PC-3 (cell line): ENCODE data around the gene CABCOCO1. TPM values are rescaled to one million over a fixed set of nuclear protein-coding genes. Genes with fewer than 3 reads are reported as not detected.
A peak's percentile ranks its signal among the peaks of the same experiment; 100 is the strongest.

Experiments used
- ATAC-seq: fragments of 200-7000 bp; cut with Tn5 transposase; 2 replicates; pipeline ENCODE4 v1.9.1; 2020; ENCODE audit warnings: mild to moderate bottlenecking, moderate library complexity
- BruUV-seq: library from RNA; stranded (reverse); fragments of 400-500 nt; replicated peaks from 2 replicates; lab custom pipeline; 2021; lab: Mats Ljungman, UMichigan
- CTCF ChIA-PET: fragments of 300-600 bp; sonication (Branson Sonifier 250); formaldehyde crosslinking; loops from one replicate; lab custom pipeline; 2022; ENCODE audit warnings: antibody characterized with exemption; lab: Charles Lee
- POLR2A ChIA-PET: fragments of 300-600 bp; sonication (Branson Sonifier 250); formaldehyde crosslinking; loops from one replicate; lab custom pipeline; 2022; ENCODE audit warnings: antibody characterized with exemption; ENCODE audit not compliant: unreplicated experiment; lab: Charles Lee
- DNase-seq: peaks from one replicate; pipeline ENCODE4 v3.0.0-alpha.2; 2015
- H2AFZ ChIP-seq: fragments of 300-600 bp; sonication (generic); 2 replicates; pipeline ENCODE4 v1.6.0; 2016; ENCODE audit warnings: antibody characterized with exemption, low read length
- H3F3A ChIP-seq: fragments of 300-600 bp; sonication (generic); one replicate; pipeline ENCODE4 v1.6.0; 2017; ENCODE audit warnings: antibody characterized with exemption, low read length, control low read depth, mild to moderate bottlenecking; ENCODE audit not compliant: unreplicated experiment
- H3K27ac ChIP-seq: fragments of 300-600 bp; sonication (generic); 2 replicates; pipeline ENCODE4 v1.5.1; 2016; ENCODE audit warnings: mild to moderate bottlenecking, low read length
- H3K27me3 ChIP-seq: fragments of 300-600 bp; sonication (generic); 2 replicates; pipeline ENCODE4 v1.6.1; 2016; ENCODE audit warnings: low read length, mixed read lengths
- H3K36me3 ChIP-seq: fragments of 300-600 bp; sonication (generic); 2 replicates; pipeline ENCODE4 v1.6.1; 2016; ENCODE audit warnings: low read depth, mixed run types, low read length, mixed read lengths
- H3K4me1 ChIP-seq: fragments of 300-600 bp; sonication (generic); 2 replicates; pipeline ENCODE4 v1.5.1; 2016; ENCODE audit warnings: low read length; ENCODE audit not compliant: insufficient read depth
- H3K4me2 ChIP-seq: fragments of 300-600 bp; sonication (generic); 2 replicates; pipeline ENCODE4 v1.6.0; 2016; ENCODE audit warnings: low read length
- H3K4me3 ChIP-seq: fragments of 300-600 bp; sonication (generic); 2 replicates; pipeline ENCODE4 v1.5.1; 2016; ENCODE audit warnings: mild to moderate bottlenecking, low read length, mixed read lengths
- H3K79me2 ChIP-seq: fragments of 300-600 bp; sonication (generic); 2 replicates; pipeline ENCODE4 v1.6.1; 2017; ENCODE audit warnings: low read length, mixed read lengths
- H3K9ac ChIP-seq: fragments of 300-600 bp; sonication (generic); 2 replicates; pipeline ENCODE4 v1.6.0; 2016; ENCODE audit warnings: mild to moderate bottlenecking, low read length
- H3K9me2 ChIP-seq: fragments of 300-600 bp; sonication (generic); replicated peaks from 2 replicates; pipeline ENCODE4 v1.6.1; 2016; ENCODE audit warnings: mixed run types, low read length, mixed read lengths
- H3K9me3 ChIP-seq: fragments of 300-600 bp; sonication (generic); 2 replicates; pipeline ENCODE4 v1.6.1; 2016; ENCODE audit warnings: low read length, mixed read lengths
- H4K20me1 ChIP-seq: fragments of 300-600 bp; sonication (generic); 2 replicates; pipeline ENCODE4 v1.6.1; 2016; ENCODE audit warnings: low read length, mixed read lengths
- EZH2 ChIP-seq: fragments of 300-600 bp; sonication (generic); IDR thresholded peaks from one replicate; pipeline ENCODE4 v1.6.1; 2017; ENCODE audit warnings: antibody characterized with exemption, mild to moderate bottlenecking, low read length; ENCODE audit not compliant: unreplicated experiment
- EZH2phosphoT487 ChIP-seq: fragments of 300-600 bp; sonication (generic); IDR thresholded peaks from 2 replicates; pipeline ENCODE4 v1.6.1; 2018; ENCODE audit warnings: mild to moderate bottlenecking, antibody characterized with exemption, low read length, borderline replicate concordance
- intact Hi-C: fragments of 100-400 bp; cut with micrococcal nuclease; formaldehyde crosslinking; loops from 2 replicates; pipeline ENCODE4 v1.9.0; 2023
- total RNA-seq: library from RNA; depleted of rRNA; stranded (reverse); fragments of >200 nt; gene quantifications from 2 replicates; pipeline ENCODE4 v1.2.3, GENCODE V29; 2014
- TF ChIP-seq, protein P1 (sequence below): fragments of 300-600 bp; sonication (generic); conservative IDR thresholded peaks from 2 replicates; pipeline ENCODE4 v1.5.1; 2017; ENCODE audit warnings: antibody characterized with exemption, low read depth, mild to moderate bottlenecking, low read length

CABCOCO1 gene
- total RNA-seq, 1 experiment from 2014 or later: not detected

GRCh38 chr10:61779276-61779675, 116.5 kb downstream of the CABCOCO1 start:
- ChIA-PET CTCF (no interaction called here), POLR2A (interaction anchor here (0.6 kb wide), 1 partner anchor 971 kb away, joined by 3 read pairs; no protein-coding TSS in a partner anchor)
- Histone ChIP-seq H3F3A (no peaks in the 10 kb centered on the region), H3K9me2 (peaks cover 11% of the 10 kb centered on the region; the same call in 1 of the 2 replicates), H3K27ac (0 out of 2 replicates have a peak overlapping the region, but pooled peaks have one; percentile 2), H3K9me3 (no peaks in the 10 kb centered on the region), H3K4me3 (no peak overlapping the region), H3K79me2 (no peaks in the 10 kb centered on the region), H3K9ac (no peak overlapping the region), H3K4me1 (peaks cover 24% of the 10 kb centered on the region), H3K27me3 (no peaks in the 10 kb centered on the region), H4K20me1 (no peaks in the 10 kb centered on the region), H2AFZ (no peak overlapping the region), H3K4me2 (no peak overlapping the region), H3K36me3 (no peaks in the 10 kb centered on the region)
- DNase-seq: no peak
- TF ChIP-seq EZH2phosphoT487: no peak
- no peak for TF ChIP-seq EZH2
- TF ChIP-seq, protein P1, sequence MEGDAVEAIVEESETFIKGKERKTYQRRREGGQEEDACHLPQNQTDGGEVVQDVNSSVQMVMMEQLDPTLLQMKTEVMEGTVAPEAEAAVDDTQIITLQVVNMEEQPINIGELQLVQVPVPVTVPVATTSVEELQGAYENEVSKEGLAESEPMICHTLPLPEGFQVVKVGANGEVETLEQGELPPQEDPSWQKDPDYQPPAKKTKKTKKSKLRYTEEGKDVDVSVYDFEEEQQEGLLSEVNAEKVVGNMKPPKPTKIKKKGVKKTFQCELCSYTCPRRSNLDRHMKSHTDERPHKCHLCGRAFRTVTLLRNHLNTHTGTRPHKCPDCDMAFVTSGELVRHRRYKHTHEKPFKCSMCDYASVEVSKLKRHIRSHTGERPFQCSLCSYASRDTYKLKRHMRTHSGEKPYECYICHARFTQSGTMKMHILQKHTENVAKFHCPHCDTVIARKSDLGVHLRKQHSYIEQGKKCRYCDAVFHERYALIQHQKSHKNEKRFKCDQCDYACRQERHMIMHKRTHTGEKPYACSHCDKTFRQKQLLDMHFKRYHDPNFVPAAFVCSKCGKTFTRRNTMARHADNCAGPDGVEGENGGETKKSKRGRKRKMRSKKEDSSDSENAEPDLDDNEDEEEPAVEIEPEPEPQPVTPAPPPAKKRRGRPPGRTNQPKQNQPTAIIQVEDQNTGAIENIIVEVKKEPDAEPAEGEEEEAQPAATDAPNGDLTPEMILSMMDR: no peak
- no TSS peak for BruUV-seq
- ATAC-seq: no peak
- intact Hi-C loops: loop anchor here (1.0 kb wide), 1 partner anchor 18 kb away; no protein-coding TSS in a partner anchor

- POLR2A ChIA-PET: interaction anchor here (0.6 to 0.7 kb wide), 2 partner anchors 8 to 972 kb away, joined by 3 read pairs; no protein-coding TSS in a partner anchor
- intact Hi-C loops: loop anchor here (1.0 kb wide), 2 partner anchors 13 to 19 kb away; no protein-coding TSS in a partner anchor
- Histone ChIP-seq H3F3A (no peaks in the 10 kb centered on the region), H3K27ac (no peak overlapping the region), H3K4me1 (peaks cover 24% of the 10 kb centered on the region), H3K79me2 (no peaks in the 10 kb centered on the region), H4K20me1 (no peaks in the 10 kb centered on the region), H3K4me2 (no peak overlapping the region), H3K9ac (no peak overlapping the region), H3K27me3 (no peaks in the 10 kb centered on the region), H3K9me3 (no peaks in the 10 kb centered on the region), H3K9me2 (0 out of 2 replicates have a peak, but pooled peaks cover 7% of the 10 kb centered on the region), H3K36me3 (no peaks in the 10 kb centered on the region), H2AFZ (no peak overlapping the region), H3K4me3 (no peak overlapping the region)
- CTCF ChIA-PET: no interaction called here
- TF ChIP-seq EZH2phosphoT487: no peak
- TF ChIP-seq, protein P1: no peak
- no peak for TF ChIP-seq EZH2
- no TSS peak for BruUV-seq
- peak; percentile 83 for DNase-seq
- peak; percentile 85 for ATAC-seq
These were observed 117.4 kb downstream of the CABCOCO1 start for GRCh38 chr10:61779950-61780659.

DNA sequence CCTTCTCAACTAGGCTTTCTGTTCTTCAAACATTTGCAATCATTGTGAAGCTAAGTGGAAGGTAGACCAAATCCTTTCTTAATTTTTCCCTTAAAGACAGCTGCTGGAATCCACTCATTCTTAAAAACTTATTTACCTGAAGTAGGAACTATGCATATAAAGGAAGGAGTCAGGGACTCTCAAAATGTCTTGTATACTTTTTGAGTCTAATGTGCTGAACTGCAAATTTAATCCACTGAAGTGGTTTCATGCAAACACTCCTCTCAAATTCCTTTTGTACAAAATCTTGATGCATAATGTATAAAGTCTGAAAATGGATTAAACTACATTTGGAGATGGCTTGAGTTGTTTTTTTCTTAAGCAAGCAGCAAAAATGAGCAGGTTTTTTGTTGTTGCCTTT, 118.0 kb downstream of the CABCOCO1 start:
- ChIA-PET POLR2A (no interaction called here), CTCF (interaction anchor here (0.6 kb wide), 1 partner anchor 122 kb away, joined by 4 read pairs; no protein-coding TSS in a partner anchor)
- no peak for ATAC-seq

More for the DNA sequence above, 118.0 kb downstream of the CABCOCO1 start:
- no peaks in the 10 kb centered on the region for H3K79me2 ChIP-seq
- peaks cover 26% of the 10 kb centered on the region for H3K4me1 ChIP-seq
- no peaks in the 10 kb centered on the region for H3F3A ChIP-seq
- no peak overlapping the region for H2AFZ ChIP-seq
- no peak overlapping the region for H3K4me3 ChIP-seq
- H3K27me3 ChIP-seq: no peaks in the 10 kb centered on the region
- H3K9me2 ChIP-seq: 0 out of 2 replicates have a peak, but pooled peaks cover 7% of the 10 kb centered on the region
- H3K9ac ChIP-seq: no peak overlapping the region
- no peaks in the 10 kb centered on the region for H3K36me3 ChIP-seq
- H4K20me1 ChIP-seq: no peaks in the 10 kb centered on the region
- no TSS peak for BruUV-seq
- no peak for DNase-seq
- no peak overlapping the region for H3K27ac ChIP-seq
- no peaks in the 10 kb centered on the region for H3K9me3 ChIP-seq
- TF ChIP-seq EZH2 (no peak), EZH2phosphoT487 (no peak)
- TF ChIP-seq, protein P1: no peak
- H3K4me2 ChIP-seq: no peak overlapping the region
- intact Hi-C loops: loop anchor here (1.0 kb wide), 1 partner anchor 13 kb away; no protein-coding TSS in a partner anchor
